ENCODE measurements around the gene CCDC184.

DNA sequence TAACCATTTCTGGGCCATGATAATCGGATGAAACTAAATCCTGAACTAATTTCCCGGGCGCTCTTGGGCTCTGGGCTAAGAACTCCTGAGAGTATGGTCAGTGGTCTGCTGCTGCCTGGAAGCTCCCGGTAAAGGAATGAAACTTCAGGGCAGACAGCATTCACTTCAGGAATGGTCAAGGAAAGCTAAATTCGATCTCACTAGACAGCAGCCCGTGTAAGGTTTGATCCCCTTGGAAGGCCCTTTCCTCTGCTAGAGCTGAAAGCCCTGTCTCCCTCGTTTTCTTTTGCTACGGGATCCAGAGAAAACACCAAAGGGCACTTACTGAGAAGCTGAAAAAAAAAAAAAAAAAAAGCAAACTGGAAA is 26.8 kb upstream of the CCDC184 start:
- TF ChIP-seq, protein P1, sequence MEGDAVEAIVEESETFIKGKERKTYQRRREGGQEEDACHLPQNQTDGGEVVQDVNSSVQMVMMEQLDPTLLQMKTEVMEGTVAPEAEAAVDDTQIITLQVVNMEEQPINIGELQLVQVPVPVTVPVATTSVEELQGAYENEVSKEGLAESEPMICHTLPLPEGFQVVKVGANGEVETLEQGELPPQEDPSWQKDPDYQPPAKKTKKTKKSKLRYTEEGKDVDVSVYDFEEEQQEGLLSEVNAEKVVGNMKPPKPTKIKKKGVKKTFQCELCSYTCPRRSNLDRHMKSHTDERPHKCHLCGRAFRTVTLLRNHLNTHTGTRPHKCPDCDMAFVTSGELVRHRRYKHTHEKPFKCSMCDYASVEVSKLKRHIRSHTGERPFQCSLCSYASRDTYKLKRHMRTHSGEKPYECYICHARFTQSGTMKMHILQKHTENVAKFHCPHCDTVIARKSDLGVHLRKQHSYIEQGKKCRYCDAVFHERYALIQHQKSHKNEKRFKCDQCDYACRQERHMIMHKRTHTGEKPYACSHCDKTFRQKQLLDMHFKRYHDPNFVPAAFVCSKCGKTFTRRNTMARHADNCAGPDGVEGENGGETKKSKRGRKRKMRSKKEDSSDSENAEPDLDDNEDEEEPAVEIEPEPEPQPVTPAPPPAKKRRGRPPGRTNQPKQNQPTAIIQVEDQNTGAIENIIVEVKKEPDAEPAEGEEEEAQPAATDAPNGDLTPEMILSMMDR (conservative IDR thresholded peaks at IDR 0.05 in 1 of 2, IDR thresholded peaks at IDR 0.05 in 1 of 2; ENCODE audit: low read depth in 1 of 2, low read length in 2 of 2), result no peak
- no peak for TF ChIP-seq EZH2 (IDR thresholded peaks at IDR 0.05; ENCODE audit: low read length, missing control alignments)
